Melanocyte of skin (primary cell): ENCODE measurements around the gene DUOXA2. TPM values are rescaled to one million over a fixed set of nuclear protein-coding genes. Genes with fewer than 3 reads are reported as not detected.

Source experiments
- total RNA-seq, 2 donors: library from RNA; depleted of rRNA; stranded (reverse); fragments of >200 nt; gene quantifications; 2 replicates each; pipeline ENCODE4 v1.2.3, GENCODE V29; 2012

Gene DUOXA2
- not detected for total RNA-seq

DNA sequence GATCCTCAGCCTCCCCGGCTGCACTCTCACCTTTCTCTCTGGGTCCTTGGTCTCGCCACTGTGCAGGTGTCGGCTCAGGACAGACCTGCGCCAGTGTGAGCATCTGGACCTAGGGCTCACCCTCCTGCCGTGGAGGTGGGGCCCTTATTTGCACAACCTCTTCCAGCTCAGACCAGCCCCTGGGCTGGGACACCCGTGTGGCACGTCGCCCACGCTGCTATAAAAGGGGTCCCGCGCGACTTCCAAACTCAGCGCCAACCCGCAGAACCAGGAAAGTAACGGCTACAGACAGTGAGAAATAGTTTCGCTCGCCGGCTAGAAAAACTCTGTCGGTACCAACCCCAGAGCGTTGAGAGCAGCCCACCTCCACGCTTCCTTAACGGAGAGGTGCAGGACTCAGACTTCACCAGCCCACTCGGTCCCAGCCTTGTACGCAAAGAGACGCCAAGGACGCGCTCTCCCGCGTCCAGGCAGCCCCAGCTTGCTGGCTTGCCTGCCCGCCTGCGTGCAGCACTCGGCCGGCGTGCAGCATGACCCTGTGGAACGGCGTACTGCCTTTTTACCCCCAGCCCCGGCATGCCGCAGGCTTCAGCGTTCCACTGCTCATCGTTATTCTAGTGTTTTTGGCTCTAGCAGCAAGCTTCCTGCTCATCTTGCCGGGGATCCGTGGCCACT is at the start of gene DUOXA2, which contains the start of gene DUOX2:
Gene DUOXA2, plus strand, starts transcription at position 251 of the 675 bp plus-strand sequence. Its CDS starts 280 bp downstream, at position 531.
Gene DUOX2, minus strand, starts transcription at position 97 of the 675 bp plus-strand sequence. CDS start 761 bp downstream, outside the sequence.

DNA sequence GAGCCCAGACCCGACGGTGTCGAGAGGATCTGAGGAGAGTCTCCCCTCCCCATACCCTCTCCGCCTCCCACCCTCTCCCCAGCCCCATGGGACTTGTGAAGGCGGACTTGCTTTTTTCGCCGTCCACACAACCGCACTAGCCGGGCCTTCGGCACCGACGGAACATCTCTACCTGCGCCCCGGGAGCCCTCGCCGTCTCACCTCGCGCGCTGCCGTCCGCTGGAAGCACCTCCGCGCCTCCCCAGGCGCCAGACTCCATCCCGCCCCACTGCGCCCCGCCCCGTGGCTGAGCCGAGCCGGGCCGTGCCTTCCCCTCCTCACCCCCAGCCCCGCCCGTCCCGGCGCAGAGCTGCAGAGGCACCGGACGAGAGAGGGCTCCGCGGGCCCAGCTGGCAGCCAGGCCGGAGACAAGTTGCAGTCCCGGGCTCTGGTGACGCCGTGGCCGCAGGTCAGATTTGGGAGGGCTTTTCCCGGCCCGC is 15.6 kb downstream of the DUOXA2 start, which contains the start of the genes DUOX1 and DUOXA1:
Gene DUOX1, plus strand, starts transcription at position 344 of the 479 bp plus-strand sequence. CDS start 1,973 bp downstream, outside the sequence.
Gene DUOXA1, minus strand, starts transcription at position 229 of the 479 bp plus-strand sequence. CDS start 6,865 bp downstream, outside the sequence.

Other genes with a start within 250 kb of the DUOXA2 start
- gene TERB2, start 157.6 kb upstream of the DUOXA2 start, total RNA-seq: not detected
- gene SORD, start 91.1 kb upstream of the DUOXA2 start, total RNA-seq: 100 to 1,000 TPM in 1 of 2 donors, 10 to 100 TPM in 1; 81.6 to 102 TPM
- gene DUOX2, start 154 bp upstream of the DUOXA2 start, total RNA-seq: under 1 TPM in 1 of 2 donors, not detected in 1; under 0.01 TPM
- under 1 TPM in 1 of 2 donors, not detected in 1; under 0.01 TPM for gene DUOXA1, start 15.6 kb downstream of the DUOXA2 start, total RNA-seq
- gene DUOX1, start 15.7 kb downstream of the DUOXA2 start, total RNA-seq: under 1 TPM in 1 of 2 donors, not detected in 1; under 0.01 TPM
- 1 to 10 TPM; 3.7 to 3.8 TPM for gene SHF, start 73.6 kb downstream of the DUOXA2 start, total RNA-seq
- gene SLC28A2, start 137.9 kb downstream of the DUOXA2 start, total RNA-seq: not detected